HCT116 (cell line): ENCODE data around the gene NAA35. TPM values are rescaled to one million over a fixed set of nuclear protein-coding genes. Genes with fewer than 3 reads are reported as not detected.

ENCODE experiments used
- ATAC-seq: fragments of 200-7000 bp; cut with Tn5 transposase; 2 replicates; pipeline ENCODE4 v1.9.1; 2020; ENCODE audit warnings: mild to moderate bottlenecking, moderate library complexity
- BruUV-seq: library from RNA; stranded (reverse); fragments of 400-500 nt; replicated peaks from 2 replicates; lab custom pipeline; 2021; lab: Mats Ljungman, UMichigan
- CTCF ChIA-PET: fragments of 300-600 bp; sonication (Branson Sonifier 250); formaldehyde crosslinking; loops from one replicate; lab custom pipeline; 2021; ENCODE audit warnings: antibody characterized with exemption; lab: Charles Lee
- POLR2A ChIA-PET: fragments of 300-600, 350-600 bp; sonication (Branson Sonifier 250); formaldehyde crosslinking; loops from one replicate; lab custom pipeline; 2021; ENCODE audit warnings: antibody characterized with exemption; lab: Charles Lee
- RAD21 ChIA-PET, 2 experiments: fragments of 300-600 bp; sonication (Branson Sonifier 250); formaldehyde crosslinking; loops; one replicate each; lab custom pipeline; 2023; ENCODE audit warnings: low total read pairs in 2 of 2; ENCODE audit not compliant: uncharacterized antibody in 2 of 2, unreplicated experiment in 2 of 2, low non-redundant PET in 1 of 2; lab: Charles Lee
- DNase-seq: peaks from one replicate; pipeline ENCODE4 v3.0.0-alpha.2; 2010; ENCODE audit warnings: low read depth, low spot score
- H2AFZ ChIP-seq: fragments of 200-600 bp; shearing (Covaris generic), sonication (generic); 2 replicates; pipeline ENCODE4 v1.6.1; 2017; ENCODE audit warnings: low read depth, mixed run types, mixed read lengths, antibody characterized with exemption, low read length; ENCODE audit not compliant: poor library complexity, severe bottlenecking
- H3K27ac ChIP-seq: 2 replicates; pipeline ENCODE4 v1.5.1; 2012; ENCODE audit warnings: low read depth, low read length
- H3K27me3 ChIP-seq: fragments of 200-600 bp; sonication (generic); 2 replicates; pipeline ENCODE4 v1.6.1; 2016; ENCODE audit warnings: mixed run types, low read length, mixed read lengths; ENCODE audit not compliant: insufficient read depth
- H3K36me3 ChIP-seq, 2 experiments: fragments of 200-500 bp in 1 of 2; fragments of 200-600 bp in 1 of 2; sonication (Bioruptor generic) in 1 of 2; sonication (generic) in 1 of 2; 2 replicates each; pipeline versions ENCODE4 v1.5.1 to v1.6.1; 2014 to 2016; ENCODE audit warnings: low read length in 2 of 2, inconsistent platforms in 1 of 2, mixed read lengths in 1 of 2, mixed run types in 1 of 2; ENCODE audit not compliant: insufficient read depth in 2 of 2, control insufficient read depth in 1 of 2
- H3K4me1 ChIP-seq, 2 experiments: fragments of 200-600 bp in 1 of 2; sonication (generic) in 1 of 2; 2 replicates each; pipeline versions ENCODE4 v1.5.1 to v1.6.1; 2012 to 2017; ENCODE audit warnings: low read length in 2 of 2, inconsistent platforms in 1 of 2, mild to moderate bottlenecking in 1 of 2, mixed read lengths in 1 of 2, mixed run types in 1 of 2, moderate library complexity in 1 of 2; ENCODE audit not compliant: insufficient read depth in 2 of 2, control insufficient read depth in 1 of 2
- H3K4me2 ChIP-seq: fragments of 200-600 bp; sonication (generic); 2 replicates; pipeline ENCODE4 v1.6.1; 2017; ENCODE audit warnings: mixed run types, low read length, mixed read lengths
- H3K4me3 ChIP-seq, 2 experiments: fragments of 200-600 bp in 1 of 2; sonication (generic) in 1 of 2; replicated peaks in 1 of 2; 2 replicates each; pipeline ENCODE4 v1.5.1; 2011 to 2016; ENCODE audit warnings: low read length in 2 of 2, control low read depth in 1 of 2, low read depth in 1 of 2, mild to moderate bottlenecking in 1 of 2, mixed read lengths in 1 of 2, mixed run types in 1 of 2
- H3K79me2 ChIP-seq: fragments of 200-600 bp; sonication (generic); 2 replicates; pipeline ENCODE4 v1.6.1; 2017; ENCODE audit warnings: mild to moderate bottlenecking, mixed run types, low read length, moderate library complexity, mixed read lengths; ENCODE audit not compliant: insufficient read depth
- H3K9ac ChIP-seq: fragments of 200-600 bp; sonication (generic); 2 replicates; pipeline ENCODE4 v1.6.1; 2016; ENCODE audit warnings: low read length, mixed read lengths
- H3K9me2 ChIP-seq: fragments of 200-600 bp; sonication (generic), shearing (Covaris generic); 2 replicates; pipeline ENCODE4 v1.6.1; 2017; ENCODE audit warnings: mixed run types, mild to moderate bottlenecking, moderate library complexity; ENCODE audit not compliant: insufficient read depth
- H3K9me3 ChIP-seq, 2 experiments: fragments of 200-500 bp in 1 of 2; fragments of 200-600 bp in 1 of 2; sonication (Bioruptor generic) in 1 of 2; sonication (generic) in 1 of 2; 2 replicates each; pipeline ENCODE4 v1.6.1; 2014 to 2017; ENCODE audit warnings: low read length in 2 of 2, mixed read lengths in 2 of 2, inconsistent platforms in 1 of 2, low read depth in 1 of 2, mild to moderate bottlenecking in 1 of 2, mixed run types in 1 of 2, moderate library complexity in 1 of 2; ENCODE audit not compliant: control insufficient read depth in 1 of 2, insufficient read depth in 1 of 2
- H4K20me1 ChIP-seq: fragments of 200-600 bp; sonication (generic), shearing (Covaris generic); 2 replicates; pipeline ENCODE4 v1.6.1; 2017; ENCODE audit warnings: mixed run types, mild to moderate bottlenecking, moderate library complexity; ENCODE audit not compliant: insufficient read depth
- ATF3 ChIP-seq: IDR thresholded peaks from 2 replicates; pipeline ENCODE4 v1.6.1; 2012
- CEBPB ChIP-seq: IDR thresholded peaks from 2 replicates; pipeline ENCODE4 v1.6.1; 2012; ENCODE audit warnings: low read depth
- CTCF ChIP-seq, 3 experiments: fragments of 200-600 bp in 1 of 3; sonication (generic) in 1 of 3; IDR thresholded peaks in 2 of 3; conservative IDR thresholded peaks in 1 of 3; 2 replicates each; pipeline ENCODE4 v1.5.1; 2012 to 2017; ENCODE audit warnings: low read depth in 2 of 3, low read length in 2 of 3, antibody characterized with exemption in 1 of 3, borderline replicate concordance in 1 of 3, control low read depth in 1 of 3, mild to moderate bottlenecking in 1 of 3, mixed read lengths in 1 of 3, mixed run types in 1 of 3, moderate library complexity in 1 of 3; ENCODE audit not compliant: insufficient read depth in 1 of 3
- EZH2 ChIP-seq: fragments of 200-600 bp; sonication (generic); IDR thresholded peaks from 2 replicates; pipeline ENCODE4 v1.6.1; 2017; ENCODE audit warnings: antibody characterized with exemption, mixed run types
- EZH2phosphoT487 ChIP-seq: fragments of 200-600 bp; IDR thresholded peaks from 2 replicates; pipeline ENCODE4 v1.6.1; 2018; ENCODE audit warnings: antibody characterized with exemption, borderline replicate concordance
- JUND ChIP-seq: IDR thresholded peaks from 2 replicates; pipeline ENCODE4 v1.6.1; 2012
- MAX ChIP-seq: IDR thresholded peaks from 2 replicates; pipeline ENCODE4 v1.6.1; 2012
- POLR2A ChIP-seq: IDR thresholded peaks from 2 replicates; pipeline ENCODE4 v1.7.0; 2011; ENCODE audit warnings: borderline replicate concordance; ENCODE audit not compliant: insufficient read depth, insufficient read length; ENCODE audit errors: extremely low read depth
- RAD21 ChIP-seq: IDR thresholded peaks from 2 replicates; pipeline ENCODE4 v1.6.1; 2012; ENCODE audit warnings: low read depth, mild to moderate bottlenecking
- SIN3A ChIP-seq: IDR thresholded peaks from 2 replicates; pipeline ENCODE4 v1.6.1; 2012; ENCODE audit warnings: low read depth
- SP1 ChIP-seq: IDR thresholded peaks from 2 replicates; pipeline ENCODE4 v1.6.1; 2012; ENCODE audit warnings: low read depth
- SRF ChIP-seq: IDR thresholded peaks from 2 replicates; pipeline ENCODE4 v1.6.1; 2012; ENCODE audit warnings: low read depth
- TCF7L2 ChIP-seq: IDR thresholded peaks from 2 replicates; pipeline ENCODE4 v1.7.0; 2011; ENCODE audit warnings: borderline replicate concordance, inconsistent platforms; ENCODE audit not compliant: insufficient read depth, insufficient read length; ENCODE audit errors: extremely low read depth
- YY1 ChIP-seq: IDR thresholded peaks from 2 replicates; pipeline ENCODE4 v1.6.1; 2011; ENCODE audit warnings: low read length, low read depth, moderate library complexity, mild to moderate bottlenecking; ENCODE audit not compliant: insufficient replicate concordance; ENCODE audit errors: extremely low read depth
- ZFX ChIP-seq: fragments of 450-650 bp; IDR thresholded peaks from 2 replicates; pipeline ENCODE4 v1.6.1; 2017
- ZNF274 ChIP-seq: fragments of 200-500 bp; sonication (Bioruptor generic); IDR thresholded peaks from 2 replicates; pipeline ENCODE4 v1.6.1; 2014; ENCODE audit warnings: mild to moderate bottlenecking, low read depth, low read length, inconsistent platforms
- intact Hi-C: fragments of 100-400 bp; cut with micrococcal nuclease; formaldehyde crosslinking; loops from 2 replicates; pipeline ENCODE4 v1.10.0; 2022
- total RNA-seq: library from RNA; stranded (reverse); gene quantifications from one replicate; pipeline ENCODE4 v1.2.1, GENCODE V29; 2021; ENCODE audit not compliant: unreplicated experiment

The NAA35 gene
- total RNA-seq, 1 experiment from 2014 or later = 37.0 TPM

- H4K20me1 ChIP-seq = no peaks in the 10 kb centered on the region
- no peaks in the 10 kb centered on the region for H3K79me2 ChIP-seq
- H3K9me2 ChIP-seq = no peaks in the 10 kb centered on the region
- no peak overlapping the region for H3K9ac ChIP-seq
- H3K36me3 ChIP-seq = no peaks in the 10 kb centered on the region
- ChIA-PET RAD21 (no interaction called here), CTCF (no interaction called here), POLR2A (no interaction called here)
- H3K9me3 ChIP-seq = no peaks in the 10 kb centered on the region
- H3K27me3 ChIP-seq = no peaks in the 10 kb centered on the region
- TF ChIP-seq EZH2phosphoT487 = no peak
- no peak for TF ChIP-seq YY1
- no peak for TF ChIP-seq ZFX
- TF ChIP-seq SIN3A = no peak
- H2AFZ ChIP-seq = no peak overlapping the region
- ATAC-seq = no peak
- no peak overlapping the region for H3K4me2 ChIP-seq
- H3K4me1 ChIP-seq = no peaks in the 10 kb centered on the region
- intact Hi-C loops = loop anchor here (5.0 kb wide), 1 partner anchor 39 kb away; no protein-coding TSS in a partner anchor
- H3K4me3 ChIP-seq = no peak overlapping the region
- no TSS peak for BruUV-seq
- no peak overlapping the region for H3K27ac ChIP-seq
- no peak for DNase-seq
These were observed 35.0 kb upstream of the NAA35 start for GRCh38 chr9:85905957-85906356.

- no peak overlapping the region for H3K27ac ChIP-seq
- ChIA-PET POLR2A (no interaction called here), CTCF (no interaction called here), RAD21 (no interaction called here)
- H3K27me3 ChIP-seq = no peaks in the 10 kb centered on the region
- no peak overlapping the region for H2AFZ ChIP-seq
- intact Hi-C loops = loop anchor here (5.0 kb wide), 1 partner anchor 42 kb away; no protein-coding TSS in a partner anchor
- no peak overlapping the region for H3K4me3 ChIP-seq
- no peak overlapping the region for H3K4me2 ChIP-seq
- H3K9ac ChIP-seq = no peak overlapping the region
- no peak for DNase-seq
- H3K79me2 ChIP-seq = no peaks in the 10 kb centered on the region
- no peaks in the 10 kb centered on the region for H3K9me2 ChIP-seq
- no peaks in the 10 kb centered on the region for H3K36me3 ChIP-seq
- H3K9me3 ChIP-seq = no peaks in the 10 kb centered on the region
- no peaks in the 10 kb centered on the region for H3K4me1 ChIP-seq
- no TSS peak for BruUV-seq
- no peak for ATAC-seq
- no peaks in the 10 kb centered on the region for H4K20me1 ChIP-seq
- TF ChIP-seq EZH2 (no peak), ZNF274 (no peak), SIN3A (no peak), JUND (no peak), MAX (no peak), POLR2A (no peak), RAD21 (no peak), SRF (no peak), SP1 (no peak), CEBPB (no peak), CTCF (IDR thresholded peaks at IDR 0.05 in 2 of 3, conservative IDR thresholded peaks at IDR 0.05 in 1 of 3; ENCODE audit: borderline replicate concordance in 1 of 3, insufficient read depth in 1 of 3, low read depth in 2 of 3, low read length in 2 of 3) (no peak), ATF3 (no peak), YY1 (no peak), EZH2phosphoT487 (no peak), ZFX (no peak), TCF7L2 (no peak)
These were observed 31.6 kb upstream of the NAA35 start for GRCh38 chr9:85909390-85909789.
